Measurements from ENCODE around the gene GLTPD2.

- no peak for TF ChIP-seq ZNF331 (CRISPR knock-in tag; IDR thresholded peaks at IDR 0.05; ENCODE audit: low read depth)
- no peak for TF ChIP-seq CTCF (conservative IDR thresholded peaks at IDR 0.05; ENCODE audit: low read depth in 2 of 2)
- no peak for TF ChIP-seq POLR2AphosphoS5 (IDR thresholded peaks at IDR 0.05; ENCODE audit: low read depth)
- no peak for TF ChIP-seq JUNB (IDR thresholded peaks at IDR 0.05; ENCODE audit: unreplicated experiment)
- TF ChIP-seq REST (IDR thresholded peaks at IDR 0.05; ENCODE audit: unreplicated experiment) = no peak
- TF ChIP-seq CREB1 (CRISPR knock-in tag; IDR thresholded peaks at IDR 0.05; ENCODE audit: low read depth) = no peak
- TF ChIP-seq EZH2 (IDR thresholded peaks at IDR 0.05; ENCODE audit: low read depth, unreplicated experiment) = no peak
- no peak for TF ChIP-seq EZH2phosphoT487 (IDR thresholded peaks at IDR 0.05; ENCODE audit: unreplicated experiment)
- no peak for TF ChIP-seq ETS1 (IDR thresholded peaks at IDR 0.05)
- no peak for TF ChIP-seq ZNF114 (CRISPR knock-in tag; IDR thresholded peaks at IDR 0.05)
- no peak for TF ChIP-seq ZNF462 (CRISPR knock-in tag; IDR thresholded peaks at IDR 0.05)
- TF ChIP-seq STAT1 (IDR thresholded peaks at IDR 0.05; ENCODE audit: unreplicated experiment) = no peak
Measured at GRCh38 chr17:4837471-4838308, 48.9 kb downstream of the GLTPD2 start.

All from GM23338 (cell line).